Stomach smooth muscle (tissue), 2 donors: ENCODE results near the gene PDE4B.

Experiments used
- H3K27ac ChIP-seq: one replicate; pipeline ENCODE4 v1.7.0; 2013; ENCODE audit warnings: mild to moderate bottlenecking, low read length, inconsistent platforms
- H3K27me3 ChIP-seq, 2 donors: one replicate each; pipeline ENCODE4 v1.7.0; 2013; ENCODE audit warnings: low read length in 2 of 2; ENCODE audit not compliant: insufficient read depth in 2 of 2, control insufficient read depth in 1 of 2
- H3K36me3 ChIP-seq, 2 donors: one replicate each; pipeline ENCODE4 v1.7.0; 2013; ENCODE audit warnings: low read length in 2 of 2; ENCODE audit not compliant: control insufficient read depth in 2 of 2, insufficient read depth in 2 of 2
- H3K4me1 ChIP-seq: one replicate; pipeline ENCODE4 v1.7.0; 2013; ENCODE audit warnings: low read length; ENCODE audit not compliant: control insufficient read depth, insufficient read depth
- H3K4me3 ChIP-seq, 2 donors: one replicate each; pipeline ENCODE4 v1.7.0; 2013; ENCODE audit warnings: low read length in 2 of 2
- H3K9ac ChIP-seq, 2 donors: one replicate each; pipeline ENCODE4 v1.7.0; 2013; ENCODE audit warnings: low read length in 2 of 2, mild to moderate bottlenecking in 1 of 2
- H3K9me3 ChIP-seq, 2 donors: one replicate each; pipeline ENCODE4 v1.7.0; 2013; ENCODE audit warnings: low read length in 2 of 2; ENCODE audit not compliant: control insufficient read depth in 2 of 2
- donor health status: healthy.
- donor health status: Pancreatic carcinoma.

The PDE4B gene

GRCh38 chr1:66175581-66175980 is 382.9 kb downstream of the PDE4B start:
- Histone ChIP-seq H3K27ac (no peak overlapping the region), H3K9ac (no peak overlapping the region), H3K27me3 (no peaks in the 10 kb centered on the region), H3K9me3 (no peaks in the 10 kb centered on the region), H3K4me3 (no peak overlapping the region), H3K4me1 (peaks cover 9% of the 10 kb centered on the region), H3K36me3 (no peaks in the 10 kb centered on the region)

GRCh38 chr1:66176012-66176715 is 383.5 kb downstream of the PDE4B start:
- Histone ChIP-seq H3K27me3 (no peaks in the 10 kb centered on the region), H3K9me3 (no peaks in the 10 kb centered on the region), H3K36me3 (no peaks in the 10 kb centered on the region), H3K9ac (no peak overlapping the region), H3K4me3 (no peak overlapping the region), H3K27ac (peak overlapping the region; percentile 6), H3K4me1 (peaks cover 9% of the 10 kb centered on the region)

GRCh38 chr1:66176832-66177231 is 384.1 kb downstream of the PDE4B start:
- H3K27ac ChIP-seq = no peak overlapping the region
- H3K9ac ChIP-seq = no peak overlapping the region
- no peaks in the 10 kb centered on the region for H3K27me3 ChIP-seq
- peaks cover 9% of the 10 kb centered on the region for H3K4me1 ChIP-seq
- H3K36me3 ChIP-seq = no peaks in the 10 kb centered on the region
- H3K4me3 ChIP-seq = no peak overlapping the region
- H3K9me3 ChIP-seq = no peaks in the 10 kb centered on the region

GRCh38 chr1:66177510-66177909 is 384.8 kb downstream of the PDE4B start:
- no peak overlapping the region for H3K27ac ChIP-seq
- H3K36me3 ChIP-seq = no peaks in the 10 kb centered on the region
- H3K4me3 ChIP-seq = no peak overlapping the region
- no peaks in the 10 kb centered on the region for H3K27me3 ChIP-seq
- H3K9me3 ChIP-seq = no peaks in the 10 kb centered on the region
- H3K4me1 ChIP-seq = peaks cover 12% of the 10 kb centered on the region
- H3K9ac ChIP-seq = no peak overlapping the region

- no peak overlapping the region for H3K27ac ChIP-seq
- H3K4me1 ChIP-seq = peaks cover 8% of the 10 kb centered on the region
- H3K4me3 ChIP-seq = no peak overlapping the region
- no peaks in the 10 kb centered on the region for H3K36me3 ChIP-seq
- no peaks in the 10 kb centered on the region for H3K9me3 ChIP-seq
- H3K27me3 ChIP-seq = no peaks in the 10 kb centered on the region
- H3K9ac ChIP-seq = no peak overlapping the region
Measured at GRCh38 chr1:66182026-66182425, 389.3 kb downstream of the PDE4B start.

GRCh38 chr1:66182551-66183178 is 390.0 kb downstream of the PDE4B start:
- H3K27ac ChIP-seq = peak overlapping the region; percentile 50
- no peaks in the 10 kb centered on the region for H3K36me3 ChIP-seq
- H3K4me1 ChIP-seq = peaks cover 8% of the 10 kb centered on the region
- no peaks in the 10 kb centered on the region for H3K27me3 ChIP-seq
- H3K9me3 ChIP-seq = no peaks in the 10 kb centered on the region
- H3K4me3 ChIP-seq = no peak overlapping the region
- H3K9ac ChIP-seq = no peak overlapping the region

- peak overlapping the region; percentile 50 for H3K27ac ChIP-seq
Measured at GRCh38 chr1:66183400-66183799, 390.7 kb downstream of the PDE4B start.

GRCh38 chr1:66197120-66197519 is 404.4 kb downstream of the PDE4B start:
- no peaks in the 10 kb centered on the region for H3K9me3 ChIP-seq
- H3K4me3 ChIP-seq = no peak overlapping the region
- H3K9ac ChIP-seq = no peak overlapping the region
- no peak overlapping the region for H3K27ac ChIP-seq
- no peaks in the 10 kb centered on the region for H3K27me3 ChIP-seq
- no peaks in the 10 kb centered on the region for H3K36me3 ChIP-seq
- H3K4me1 ChIP-seq = peaks cover 6% of the 10 kb centered on the region

More at GRCh38 chr1:66183400-66183799, 390.7 kb downstream of the PDE4B start:
- no peaks in the 10 kb centered on the region for H3K9me3 ChIP-seq
- H3K27me3 ChIP-seq = no peaks in the 10 kb centered on the region
- no peaks in the 10 kb centered on the region for H3K36me3 ChIP-seq
- no peak overlapping the region for H3K9ac ChIP-seq
- peaks cover 8% of the 10 kb centered on the region for H3K4me1 ChIP-seq
- no peak overlapping the region for H3K4me3 ChIP-seq

- Histone ChIP-seq H3K27me3 (no peaks in the 10 kb centered on the region), H3K27ac (no peak overlapping the region), H3K9me3 (no peaks in the 10 kb centered on the region)
Measured at GRCh38 chr1:66197785-66198184, 405.1 kb downstream of the PDE4B start.

GRCh38 chr1:66206563-66207144 is 414.0 kb downstream of the PDE4B start:
- Histone ChIP-seq H3K9ac (no peak overlapping the region), H3K4me3 (no peak overlapping the region), H3K4me1 (peaks cover 5% of the 10 kb centered on the region), H3K27ac (no peak overlapping the region), H3K36me3 (no peaks in the 10 kb centered on the region), H3K27me3 (no peaks in the 10 kb centered on the region), H3K9me3 (no peaks in the 10 kb centered on the region)

More at GRCh38 chr1:66197785-66198184, 405.1 kb downstream of the PDE4B start:
- Histone ChIP-seq H3K36me3 (no peaks in the 10 kb centered on the region), H3K4me1 (peaks cover 6% of the 10 kb centered on the region), H3K9ac (no peak overlapping the region), H3K4me3 (no peak overlapping the region)

GRCh38 chr1:66207484-66207883 is 414.8 kb downstream of the PDE4B start:
- peaks cover 5% of the 10 kb centered on the region for H3K4me1 ChIP-seq
- H3K9me3 ChIP-seq = no peaks in the 10 kb centered on the region
- peak overlapping the region; percentile 58 for H3K27ac ChIP-seq
- H3K27me3 ChIP-seq = no peaks in the 10 kb centered on the region
- no peak overlapping the region for H3K4me3 ChIP-seq
- no peak overlapping the region for H3K9ac ChIP-seq
- H3K36me3 ChIP-seq = no peaks in the 10 kb centered on the region
